Esophagus (tissue), 2 donors: ENCODE data around the gene TENM4. TPM values are rescaled to one million over a fixed set of nuclear protein-coding genes. Genes with fewer than 3 reads are reported as not detected.
A peak's percentile ranks its signal among the peaks of the same experiment; 100 is the strongest.

Source experiments
- H3K27ac ChIP-seq, 2 donors: one replicate each; pipeline ENCODE4 v1.5.1; 2013; ENCODE audit warnings: low read depth in 2 of 2, mild to moderate bottlenecking in 2 of 2, inconsistent platforms in 1 of 2, low read length in 1 of 2, moderate library complexity in 1 of 2
- H3K27me3 ChIP-seq, 2 donors: one replicate each; pipeline ENCODE4 v1.6.1; 2013; ENCODE audit warnings: low read length in 2 of 2, control low read depth in 1 of 2, mild to moderate bottlenecking in 1 of 2; ENCODE audit not compliant: insufficient read depth in 2 of 2, control insufficient read depth in 1 of 2
- H3K36me3 ChIP-seq, 2 donors: one replicate each; pipeline ENCODE4 v1.6.1; 2013; ENCODE audit warnings: low read length in 1 of 2; ENCODE audit not compliant: control insufficient read depth in 2 of 2, insufficient read depth in 2 of 2
- H3K4me1 ChIP-seq, 2 donors: one replicate each; pipeline ENCODE4 v1.6.1; 2013; ENCODE audit warnings: low read length in 1 of 2; ENCODE audit not compliant: control insufficient read depth in 2 of 2, insufficient read depth in 2 of 2
- H3K4me3 ChIP-seq, 2 donors: one replicate each; pipeline ENCODE4 v1.5.1; 2013; ENCODE audit warnings: low read length in 2 of 2, mild to moderate bottlenecking in 2 of 2, low read depth in 1 of 2, moderate library complexity in 1 of 2
- H3K9me3 ChIP-seq, 2 donors: one replicate each; pipeline ENCODE4 v1.6.1; 2013; ENCODE audit warnings: mild to moderate bottlenecking in 2 of 2, low read depth in 1 of 2, low read length in 1 of 2, moderate library complexity in 1 of 2; ENCODE audit not compliant: control insufficient read depth in 2 of 2, insufficient read depth in 1 of 2
- WGBS, 2 donors: extraction: QIAGEN DNeasy Blood & Tissue Kit; methylation state at CpG; one replicate each; pipeline ENCODE4 v1.1.7; 2013; 5-methylcytosine and 5-hydroxymethylcytosine counted together
- polyA plus RNA-seq, 2 donors: library from polyadenylated mRNA; stranded (reverse); fragments of 200-250 nt; gene quantifications; one replicate each; pipeline ENCODE4 v1.2.3, GENCODE V29; 2013
- donor health status: healthy with polysubstance abuse.
- donor health status: Bipolar disorder and iron deficiency.

TENM4 gene
- polyA plus RNA-seq, 2 donors = 1.3 to 4.1 TPM

DNA sequence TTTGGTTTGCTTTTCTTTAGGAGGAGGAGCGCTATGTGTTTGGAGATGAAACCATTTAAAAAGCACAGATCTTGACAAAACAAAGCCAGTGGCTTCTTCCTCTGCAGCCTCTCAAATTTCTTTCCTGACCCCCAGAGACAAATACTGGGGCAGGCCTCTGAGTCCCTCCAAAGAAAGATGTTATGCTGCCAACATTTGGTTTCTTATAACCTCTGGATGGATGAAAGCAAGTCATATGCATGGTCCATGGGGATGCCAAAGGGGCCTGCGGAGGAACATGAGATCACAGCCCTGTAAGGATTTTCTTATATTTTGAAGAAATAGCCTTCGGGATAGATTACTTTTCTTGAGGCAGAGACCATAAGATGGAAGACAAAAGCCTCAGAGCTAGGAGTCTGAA, 179.1 kb downstream of the TENM4 start:
- H3K4me1 ChIP-seq = no peaks in the 10 kb centered on the region
- no peak overlapping the region for H3K4me3 ChIP-seq
- WGBS, 2 donors = 93 to 94% methylated on average over 3 of the region's 3 CpGs
- no peaks in the 10 kb centered on the region for H3K27me3 ChIP-seq
- H3K36me3 ChIP-seq = no peaks in the 10 kb centered on the region
- no peaks in the 10 kb centered on the region for H3K9me3 ChIP-seq
- no peak overlapping the region for H3K27ac ChIP-seq

DNA sequence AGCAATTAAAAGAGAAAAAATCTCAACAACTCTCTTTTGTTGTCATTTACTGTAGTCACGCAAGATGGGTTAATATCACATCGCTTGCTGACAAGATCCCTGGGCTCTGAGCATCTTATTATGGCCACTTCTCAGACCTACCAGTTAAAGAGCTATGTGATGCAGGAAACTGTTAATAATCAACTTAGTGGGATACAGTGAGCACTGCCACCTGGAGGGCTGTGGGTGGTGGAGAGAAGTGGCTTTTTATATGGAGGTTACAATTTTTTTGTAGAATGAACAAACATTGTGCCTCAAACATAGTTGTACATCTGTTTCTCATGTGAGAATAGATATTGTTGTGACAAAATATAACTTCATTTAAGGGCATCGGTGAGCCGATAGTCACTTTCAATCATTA, 181.0 kb downstream of the TENM4 start:
- Histone ChIP-seq H3K9me3 (no peaks in the 10 kb centered on the region), H3K4me3 (no peak overlapping the region), H3K27ac (no peak overlapping the region), H3K27me3 (no peaks in the 10 kb centered on the region), H3K36me3 (no peaks in the 10 kb centered on the region), H3K4me1 (no peaks in the 10 kb centered on the region)
- WGBS, 2 donors = 89 to 96% methylated on average over 4 of the region's 4 CpGs

DNA sequence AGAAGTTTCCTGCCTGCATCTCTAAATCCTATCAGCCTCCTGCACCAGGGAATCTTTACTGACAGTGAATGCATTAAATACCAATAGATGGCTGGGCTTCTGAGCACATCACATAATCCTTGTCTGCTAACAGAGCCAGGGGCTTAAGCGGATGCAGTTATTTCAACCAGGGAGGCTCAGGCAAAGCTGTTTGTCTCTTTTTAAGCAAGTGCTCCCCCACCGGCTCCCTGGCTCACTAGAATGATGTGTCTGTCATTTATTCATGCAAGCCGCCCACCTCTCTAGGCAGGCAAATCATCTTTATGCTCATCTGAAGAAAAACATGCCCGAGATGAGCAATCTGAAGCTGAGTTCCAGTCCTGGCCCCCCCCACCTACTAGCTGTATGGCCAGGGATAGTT, 182.3 kb downstream of the TENM4 start:
- Histone ChIP-seq H3K27me3 (no peaks in the 10 kb centered on the region), H3K36me3 (no peaks in the 10 kb centered on the region)
- WGBS, 2 donors = 82 to 83% methylated on average over 4 of the region's 4 CpGs

DNA sequence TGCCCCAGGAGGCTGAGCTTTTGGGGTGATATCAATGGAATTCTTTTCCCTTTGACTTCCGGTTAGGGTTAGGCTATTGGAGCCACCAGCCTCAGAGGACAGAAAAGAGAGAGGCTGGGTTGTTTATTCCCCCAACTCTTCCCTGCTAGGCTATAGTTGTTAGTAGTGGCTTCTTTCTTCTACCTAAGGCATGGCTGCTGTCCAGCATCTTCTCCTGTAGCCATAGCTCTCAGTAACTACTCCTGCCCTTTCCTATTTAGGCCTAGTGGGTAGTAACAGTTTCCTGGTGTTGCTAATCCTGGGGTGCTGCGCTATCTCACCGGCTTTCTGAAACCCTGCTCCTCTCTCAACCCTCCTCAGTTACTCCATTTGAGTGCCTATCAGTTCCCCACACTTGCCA, 184.9 kb downstream of the TENM4 start:
- H3K36me3 ChIP-seq = no peaks in the 10 kb centered on the region
- no peak overlapping the region for H3K4me3 ChIP-seq
- no peaks in the 10 kb centered on the region for H3K9me3 ChIP-seq
- H3K27me3 ChIP-seq = no peaks in the 10 kb centered on the region
- no peaks in the 10 kb centered on the region for H3K4me1 ChIP-seq
- WGBS, 2 donors = 93 to 96% methylated on average over 3 of the region's 3 CpGs
- no peak overlapping the region for H3K27ac ChIP-seq

More for the DNA sequence above, 182.3 kb downstream of the TENM4 start:
- Histone ChIP-seq H3K4me1 (no peaks in the 10 kb centered on the region), H3K27ac (no peak overlapping the region), H3K4me3 (no peak overlapping the region), H3K9me3 (no peaks in the 10 kb centered on the region)

DNA sequence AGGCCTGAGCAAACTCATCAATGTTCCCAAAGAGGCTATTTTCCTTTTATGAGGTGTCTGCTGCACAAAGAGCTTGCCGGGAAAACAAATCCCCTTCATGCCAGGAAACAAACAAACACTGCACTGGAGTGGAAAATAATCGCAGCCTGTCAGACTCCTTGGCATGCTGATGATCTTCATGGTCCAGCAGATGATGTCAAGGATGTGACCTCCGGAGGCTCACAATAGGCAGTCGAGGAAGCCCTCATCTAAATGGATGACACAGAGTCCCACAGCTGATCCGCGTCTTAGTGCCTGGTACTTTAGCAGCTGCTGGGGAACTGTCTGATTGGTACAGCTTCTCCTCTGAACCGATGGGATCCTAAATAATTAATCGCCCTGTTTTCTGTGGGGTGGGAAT, 187.6 kb downstream of the TENM4 start:
- no peaks in the 10 kb centered on the region for H3K27me3 ChIP-seq
- H3K4me3 ChIP-seq = no peak overlapping the region
- H3K4me1 ChIP-seq = no peaks in the 10 kb centered on the region
- WGBS, 2 donors = 74% methylated on average over 8 of the region's 8 CpGs
- no peak overlapping the region for H3K27ac ChIP-seq
- H3K36me3 ChIP-seq = no peaks in the 10 kb centered on the region
- no peaks in the 10 kb centered on the region for H3K9me3 ChIP-seq

DNA sequence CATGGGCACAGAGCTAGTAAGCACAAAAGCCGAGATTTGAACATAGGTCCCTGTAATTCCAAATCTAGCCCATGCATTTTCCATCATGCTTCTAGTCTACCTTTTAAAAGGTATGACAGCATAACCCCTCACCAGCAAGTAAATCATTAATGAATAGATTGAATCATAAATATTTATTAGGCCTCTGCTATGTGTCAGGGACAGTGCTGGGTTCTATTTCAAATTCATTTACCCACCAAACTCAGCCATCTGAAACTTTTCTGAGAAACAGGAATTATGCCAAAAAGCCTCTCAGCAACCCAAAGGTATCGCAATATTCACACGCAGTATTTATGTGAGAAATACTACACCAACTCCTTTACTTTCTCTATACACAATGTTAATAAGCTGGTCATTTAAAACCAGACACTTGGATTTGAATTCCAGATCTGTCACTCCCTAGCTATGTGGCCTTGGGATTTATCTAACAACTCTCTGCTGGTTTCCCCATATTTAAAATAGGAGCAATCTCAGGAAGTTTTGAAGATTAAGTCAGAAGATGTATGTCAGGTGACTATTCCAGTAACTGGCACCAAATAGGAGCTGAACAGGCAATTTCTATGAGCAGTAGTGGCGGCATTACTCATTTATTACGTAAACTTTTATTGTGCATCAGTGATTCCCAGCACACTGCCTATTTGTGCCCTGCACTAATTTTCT, 191.4 kb downstream of the TENM4 start:
- Histone ChIP-seq H3K4me3 (no peak overlapping the region), H3K27ac (no peak overlapping the region), H3K9me3 (no peaks in the 10 kb centered on the region), H3K36me3 (no peaks in the 10 kb centered on the region), H3K27me3 (no peaks in the 10 kb centered on the region), H3K4me1 (peaks cover 0 to 2% of the 10 kb centered on the region in 2 donors)
- 79 to 81% methylated on average over 5 of the region's 5 CpGs for WGBS, 2 donors

DNA sequence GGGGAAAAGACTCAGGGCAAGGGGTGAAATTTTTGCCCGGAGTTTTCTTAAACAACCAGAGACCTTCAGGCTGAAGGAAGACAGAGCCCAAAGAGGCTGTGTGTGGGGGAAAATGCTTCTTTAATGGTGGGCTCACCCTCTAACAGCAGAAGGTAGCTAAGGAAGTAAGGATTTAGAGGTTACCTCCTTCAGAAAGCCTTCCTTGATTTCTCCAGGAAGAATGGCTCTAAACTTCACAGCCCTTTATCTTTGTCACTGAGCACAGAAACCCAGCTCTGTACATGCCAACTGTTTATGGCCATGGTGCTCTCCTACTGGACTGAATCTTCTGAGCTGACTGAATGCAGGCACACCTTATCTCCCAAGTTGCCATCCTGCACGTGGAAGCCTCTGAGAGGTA, 196.0 kb downstream of the TENM4 start:
- no peaks in the 10 kb centered on the region for H3K36me3 ChIP-seq
- H3K27me3 ChIP-seq = no peaks in the 10 kb centered on the region
- H3K9me3 ChIP-seq = no peaks in the 10 kb centered on the region
- WGBS, 2 donors = 32 to 47% methylated on average over 2 of the region's 2 CpGs
- peaks cover 4 to 11% of the 10 kb centered on the region in 2 donors for H3K4me1 ChIP-seq
- H3K27ac ChIP-seq = peak overlapping the region; percentile 78 to 85
- no peak overlapping the region for H3K4me3 ChIP-seq

DNA sequence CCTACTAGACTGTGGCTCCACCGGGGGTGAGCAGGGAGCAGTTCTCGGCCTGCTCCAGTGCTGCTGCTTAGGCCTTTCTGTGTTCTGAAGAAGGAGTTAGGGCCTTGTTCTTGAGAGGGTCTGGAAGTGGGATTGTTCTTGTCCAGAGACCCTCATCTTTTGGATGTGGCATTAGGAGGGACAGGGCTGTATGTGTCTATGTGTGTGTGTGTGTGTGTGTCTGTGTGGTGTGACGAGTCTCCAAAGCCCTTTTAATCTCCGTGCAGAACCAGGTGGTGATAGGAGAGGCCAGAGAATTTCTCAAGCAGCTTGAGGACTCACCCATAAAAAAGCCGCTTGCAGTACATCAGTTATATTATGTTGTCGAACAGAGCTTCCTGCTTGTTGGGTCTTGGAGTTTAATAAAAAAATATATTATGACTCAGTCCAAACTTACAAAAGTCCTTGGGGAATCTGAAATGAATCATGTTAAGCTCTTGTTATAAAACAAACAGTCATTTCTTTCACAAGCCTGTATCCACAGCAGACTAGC, 196.5 kb downstream of the TENM4 start:
- Histone ChIP-seq H3K4me1 (peaks cover 4 to 11% of the 10 kb centered on the region in 2 donors), H3K4me3 (no peak overlapping the region), H3K27me3 (no peaks in the 10 kb centered on the region), H3K36me3 (no peaks in the 10 kb centered on the region), H3K9me3 (no peaks in the 10 kb centered on the region), H3K27ac (peak overlapping the region; percentile 86 to 93)
- WGBS, 2 donors = 37 to 46% methylated on average over 6 of the region's 6 CpGs

DNA sequence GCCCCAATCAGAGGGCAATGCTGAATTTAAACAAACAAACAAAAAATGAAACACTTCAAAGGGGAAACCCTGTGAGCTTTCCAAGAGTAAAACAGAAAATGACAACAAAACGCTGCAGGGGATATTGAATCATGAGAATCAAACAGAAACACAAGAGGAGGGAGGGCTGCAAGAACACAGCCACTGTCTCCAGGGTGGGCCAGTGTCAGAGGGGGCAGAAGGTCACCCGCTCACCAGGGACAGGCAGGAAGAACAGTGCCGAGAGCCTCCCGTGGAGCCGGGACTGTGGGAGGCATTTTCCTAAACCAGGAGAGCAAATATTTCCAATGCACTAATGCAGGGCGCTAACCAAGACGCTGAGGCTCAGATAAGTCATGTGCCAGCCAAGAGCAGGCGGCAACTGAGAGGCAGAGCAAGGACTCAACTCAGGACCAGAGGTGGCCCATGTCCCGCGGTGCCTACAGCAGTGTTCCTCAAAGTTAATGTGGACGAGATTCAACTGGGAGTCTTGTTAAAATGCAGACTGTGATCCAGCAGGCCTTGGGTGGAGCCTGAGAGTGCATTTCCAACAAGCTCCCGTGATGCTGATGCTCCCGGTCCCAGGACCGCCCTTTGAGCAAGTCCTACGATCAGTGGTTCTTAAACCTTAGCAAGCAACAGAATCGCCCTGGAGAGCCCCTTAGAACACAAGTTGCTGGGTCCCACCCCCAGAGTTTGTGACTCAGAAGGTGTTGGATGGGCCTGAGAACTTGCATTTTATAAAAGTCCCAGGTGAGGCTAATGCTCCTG, 197.2 kb downstream of the TENM4 start:
- Histone ChIP-seq H3K27ac (peak overlapping the region; percentile 86 to 93), H3K4me3 (no peak overlapping the region), H3K9me3 (no peaks in the 10 kb centered on the region), H3K36me3 (no peaks in the 10 kb centered on the region), H3K4me1 (peaks cover 4 to 11% of the 10 kb centered on the region in 2 donors), H3K27me3 (no peaks in the 10 kb centered on the region)
- WGBS, 2 donors = 49 to 64% methylated on average over 16 of the region's 16 CpGs
